Fibroblast of mammary gland (primary cell): ENCODE data around the gene CAMKK1.

Experiments
- DNase-seq: peaks from one replicate; pipeline ENCODE4 v3.0.0-alpha.2; 2010; ENCODE audit warnings: low read depth
- H3K4me3 ChIP-seq: 2 replicates; pipeline ENCODE4 v1.5.1; 2011; ENCODE audit warnings: low read depth, mild to moderate bottlenecking, low read length, moderate library complexity; ENCODE audit not compliant: control insufficient read depth
- CTCF ChIP-seq: conservative IDR thresholded peaks from 2 replicates; pipeline ENCODE4 v1.5.1; 2011; ENCODE audit warnings: low read depth, low read length, inconsistent platforms; ENCODE audit not compliant: control insufficient read depth, insufficient read depth

CAMKK1 gene

GRCh38 chr17:3892095-3892998 is 506 bp downstream of the CAMKK1 start:
- TF ChIP-seq CTCF = no peak
- H3K4me3 ChIP-seq = peak overlapping the region; percentile 50
- DNase-seq = peak; percentile 80

- TF ChIP-seq CTCF = no peak
- peak; percentile 23 for DNase-seq
- peak overlapping the region; percentile 50 for H3K4me3 ChIP-seq
Measured at GRCh38 chr17:3891626-3892094, 1.2 kb downstream of the CAMKK1 start.

- no peak for DNase-seq
- TF ChIP-seq CTCF = no peak
- no peak overlapping the region for H3K4me3 ChIP-seq
Measured at GRCh38 chr17:3890878-3891219, 2.0 kb downstream of the CAMKK1 start.

GRCh38 chr17:3890082-3890877 is 2.6 kb downstream of the CAMKK1 start:
- DNase-seq = peak; percentile 96
- no peak for TF ChIP-seq CTCF
- no peak overlapping the region for H3K4me3 ChIP-seq

- TF ChIP-seq CTCF = no peak
- DNase-seq = no peak
- no peak overlapping the region for H3K4me3 ChIP-seq
Measured at GRCh38 chr17:3889325-3890012, 3.4 kb downstream of the CAMKK1 start.

GRCh38 chr17:3888343-3889171 is 4.3 kb downstream of the CAMKK1 start:
- DNase-seq = peak; percentile 96
- H3K4me3 ChIP-seq = no peak overlapping the region
- TF ChIP-seq CTCF = no peak
